ENCODE results near the gene RDX. TPM values are rescaled to one million over a fixed set of nuclear protein-coding genes. Genes with fewer than 3 reads are reported as not detected.

RDX gene
- total and polyA plus RNA-seq, 2 experiments from 2014 or later = 45.2 to 226 TPM

DNA sequence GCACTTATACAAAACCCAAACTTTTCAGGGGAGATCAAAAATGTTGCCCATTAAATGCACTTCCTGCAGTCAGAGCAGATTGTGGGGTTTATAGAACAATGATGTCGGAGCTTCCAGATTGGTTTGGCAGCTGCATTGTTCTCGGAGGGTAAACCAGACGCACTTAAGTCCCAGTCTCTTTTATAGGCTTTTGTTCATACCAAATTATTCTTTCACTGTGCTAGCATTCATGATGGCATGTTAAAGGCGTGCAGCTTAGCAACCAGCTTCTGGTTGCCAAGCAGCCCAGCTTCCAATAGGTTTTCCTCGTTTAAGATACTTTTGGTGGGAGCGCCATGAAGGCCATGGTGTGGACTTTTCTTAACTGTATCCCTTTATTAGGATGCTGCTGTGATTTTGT, 162.3 kb downstream of the RDX start:
- H3K27ac ChIP-seq (ENCODE audit: low read depth) = no peak overlapping the region
- TF ChIP-seq JUNB (IDR thresholded peaks at IDR 0.05; ENCODE audit: unreplicated experiment) (no peak), POLR2AphosphoS5 (IDR thresholded peaks at IDR 0.05; ENCODE audit: low read depth) (no peak), ZNF114 (CRISPR knock-in tag; IDR thresholded peaks at IDR 0.05) (no peak), STAT1 (IDR thresholded peaks at IDR 0.05; ENCODE audit: unreplicated experiment) (no peak), CREB1 (CRISPR knock-in tag; IDR thresholded peaks at IDR 0.05; ENCODE audit: low read depth) (no peak), NANOG (IDR thresholded peaks at IDR 0.05; ENCODE audit: borderline replicate concordance) (no peak)
- TF ChIP-seq, protein P1, sequence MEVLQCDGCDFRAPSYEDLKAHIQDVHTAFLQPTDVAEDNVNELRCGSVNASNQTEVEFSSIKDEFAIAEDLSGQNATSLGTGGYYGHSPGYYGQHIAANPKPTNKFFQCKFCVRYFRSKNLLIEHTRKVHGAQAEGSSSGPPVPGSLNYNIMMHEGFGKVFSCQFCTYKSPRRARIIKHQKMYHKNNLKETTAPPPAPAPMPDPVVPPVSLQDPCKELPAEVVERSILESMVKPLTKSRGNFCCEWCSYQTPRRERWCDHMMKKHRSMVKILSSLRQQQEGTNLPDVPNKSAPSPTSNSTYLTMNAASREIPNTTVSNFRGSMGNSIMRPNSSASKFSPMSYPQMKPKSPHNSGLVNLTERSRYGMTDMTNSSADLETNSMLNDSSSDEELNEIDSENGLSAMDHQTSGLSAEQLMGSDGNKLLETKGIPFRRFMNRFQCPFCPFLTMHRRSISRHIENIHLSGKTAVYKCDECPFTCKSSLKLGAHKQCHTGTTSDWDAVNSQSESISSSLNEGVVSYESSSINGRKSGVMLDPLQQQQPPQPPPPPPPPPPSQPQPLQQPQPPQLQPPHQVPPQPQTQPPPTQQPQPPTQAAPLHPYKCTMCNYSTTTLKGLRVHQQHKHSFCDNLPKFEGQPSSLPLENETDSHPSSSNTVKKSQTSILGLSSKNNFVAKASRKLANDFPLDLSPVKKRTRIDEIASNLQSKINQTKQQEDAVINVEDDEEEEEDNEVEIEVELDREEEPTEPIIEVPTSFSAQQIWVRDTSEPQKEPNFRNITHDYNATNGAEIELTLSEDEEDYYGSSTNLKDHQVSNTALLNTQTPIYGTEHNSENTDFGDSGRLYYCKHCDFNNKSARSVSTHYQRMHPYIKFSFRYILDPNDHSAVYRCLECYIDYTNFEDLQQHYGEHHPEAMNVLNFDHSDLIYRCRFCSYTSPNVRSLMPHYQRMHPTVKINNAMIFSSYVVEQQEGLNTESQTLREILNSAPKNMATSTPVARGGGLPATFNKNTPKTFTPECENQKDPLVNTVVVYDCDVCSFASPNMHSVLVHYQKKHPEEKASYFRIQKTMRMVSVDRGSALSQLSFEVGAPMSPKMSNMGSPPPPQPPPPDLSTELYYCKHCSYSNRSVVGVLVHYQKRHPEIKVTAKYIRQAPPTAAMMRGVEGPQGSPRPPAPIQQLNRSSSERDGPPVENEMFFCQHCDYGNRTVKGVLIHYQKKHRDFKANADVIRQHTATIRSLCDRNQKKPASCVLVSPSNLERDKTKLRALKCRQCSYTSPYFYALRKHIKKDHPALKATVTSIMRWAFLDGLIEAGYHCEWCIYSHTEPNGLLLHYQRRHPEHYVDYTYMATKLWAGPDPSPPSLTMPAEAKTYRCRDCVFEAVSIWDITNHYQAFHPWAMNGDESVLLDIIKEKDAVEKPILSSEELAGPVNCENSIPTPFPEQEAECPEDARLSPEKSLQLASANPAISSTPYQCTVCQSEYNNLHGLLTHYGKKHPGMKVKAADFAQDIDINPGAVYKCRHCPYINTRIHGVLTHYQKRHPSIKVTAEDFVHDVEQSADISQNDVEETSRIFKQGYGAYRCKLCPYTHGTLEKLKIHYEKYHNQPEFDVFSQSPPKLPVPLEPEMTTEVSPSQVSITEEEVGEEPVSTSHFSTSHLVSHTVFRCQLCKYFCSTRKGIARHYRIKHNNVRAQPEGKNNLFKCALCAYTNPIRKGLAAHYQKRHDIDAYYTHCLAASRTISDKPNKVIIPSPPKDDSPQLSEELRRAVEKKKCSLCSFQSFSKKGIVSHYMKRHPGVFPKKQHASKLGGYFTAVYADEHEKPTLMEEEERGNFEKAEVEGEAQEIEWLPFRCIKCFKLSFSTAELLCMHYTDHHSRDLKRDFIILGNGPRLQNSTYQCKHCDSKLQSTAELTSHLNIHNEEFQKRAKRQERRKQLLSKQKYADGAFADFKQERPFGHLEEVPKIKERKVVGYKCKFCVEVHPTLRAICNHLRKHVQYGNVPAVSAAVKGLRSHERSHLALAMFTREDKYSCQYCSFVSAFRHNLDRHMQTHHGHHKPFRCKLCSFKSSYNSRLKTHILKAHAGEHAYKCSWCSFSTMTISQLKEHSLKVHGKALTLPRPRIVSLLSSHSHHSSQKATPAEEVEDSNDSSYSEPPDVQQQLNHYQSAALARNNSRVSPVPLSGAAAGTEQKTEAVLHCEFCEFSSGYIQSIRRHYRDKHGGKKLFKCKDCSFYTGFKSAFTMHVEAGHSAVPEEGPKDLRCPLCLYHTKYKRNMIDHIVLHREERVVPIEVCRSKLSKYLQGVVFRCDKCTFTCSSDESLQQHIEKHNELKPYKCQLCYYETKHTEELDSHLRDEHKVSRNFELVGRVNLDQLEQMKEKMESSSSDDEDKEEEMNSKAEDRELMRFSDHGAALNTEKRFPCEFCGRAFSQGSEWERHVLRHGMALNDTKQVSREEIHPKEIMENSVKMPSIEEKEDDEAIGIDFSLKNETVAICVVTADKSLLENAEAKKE (CRISPR knock-in tag; IDR thresholded peaks at IDR 0.05) = no peak
- TF ChIP-seq, protein P2, sequence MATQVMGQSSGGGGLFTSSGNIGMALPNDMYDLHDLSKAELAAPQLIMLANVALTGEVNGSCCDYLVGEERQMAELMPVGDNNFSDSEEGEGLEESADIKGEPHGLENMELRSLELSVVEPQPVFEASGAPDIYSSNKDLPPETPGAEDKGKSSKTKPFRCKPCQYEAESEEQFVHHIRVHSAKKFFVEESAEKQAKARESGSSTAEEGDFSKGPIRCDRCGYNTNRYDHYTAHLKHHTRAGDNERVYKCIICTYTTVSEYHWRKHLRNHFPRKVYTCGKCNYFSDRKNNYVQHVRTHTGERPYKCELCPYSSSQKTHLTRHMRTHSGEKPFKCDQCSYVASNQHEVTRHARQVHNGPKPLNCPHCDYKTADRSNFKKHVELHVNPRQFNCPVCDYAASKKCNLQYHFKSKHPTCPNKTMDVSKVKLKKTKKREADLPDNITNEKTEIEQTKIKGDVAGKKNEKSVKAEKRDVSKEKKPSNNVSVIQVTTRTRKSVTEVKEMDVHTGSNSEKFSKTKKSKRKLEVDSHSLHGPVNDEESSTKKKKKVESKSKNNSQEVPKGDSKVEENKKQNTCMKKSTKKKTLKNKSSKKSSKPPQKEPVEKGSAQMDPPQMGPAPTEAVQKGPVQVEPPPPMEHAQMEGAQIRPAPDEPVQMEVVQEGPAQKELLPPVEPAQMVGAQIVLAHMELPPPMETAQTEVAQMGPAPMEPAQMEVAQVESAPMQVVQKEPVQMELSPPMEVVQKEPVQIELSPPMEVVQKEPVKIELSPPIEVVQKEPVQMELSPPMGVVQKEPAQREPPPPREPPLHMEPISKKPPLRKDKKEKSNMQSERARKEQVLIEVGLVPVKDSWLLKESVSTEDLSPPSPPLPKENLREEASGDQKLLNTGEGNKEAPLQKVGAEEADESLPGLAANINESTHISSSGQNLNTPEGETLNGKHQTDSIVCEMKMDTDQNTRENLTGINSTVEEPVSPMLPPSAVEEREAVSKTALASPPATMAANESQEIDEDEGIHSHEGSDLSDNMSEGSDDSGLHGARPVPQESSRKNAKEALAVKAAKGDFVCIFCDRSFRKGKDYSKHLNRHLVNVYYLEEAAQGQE (IDR thresholded peaks at IDR 0.05; ENCODE audit: unreplicated experiment) = no peak
- TF ChIP-seq, protein P3, sequence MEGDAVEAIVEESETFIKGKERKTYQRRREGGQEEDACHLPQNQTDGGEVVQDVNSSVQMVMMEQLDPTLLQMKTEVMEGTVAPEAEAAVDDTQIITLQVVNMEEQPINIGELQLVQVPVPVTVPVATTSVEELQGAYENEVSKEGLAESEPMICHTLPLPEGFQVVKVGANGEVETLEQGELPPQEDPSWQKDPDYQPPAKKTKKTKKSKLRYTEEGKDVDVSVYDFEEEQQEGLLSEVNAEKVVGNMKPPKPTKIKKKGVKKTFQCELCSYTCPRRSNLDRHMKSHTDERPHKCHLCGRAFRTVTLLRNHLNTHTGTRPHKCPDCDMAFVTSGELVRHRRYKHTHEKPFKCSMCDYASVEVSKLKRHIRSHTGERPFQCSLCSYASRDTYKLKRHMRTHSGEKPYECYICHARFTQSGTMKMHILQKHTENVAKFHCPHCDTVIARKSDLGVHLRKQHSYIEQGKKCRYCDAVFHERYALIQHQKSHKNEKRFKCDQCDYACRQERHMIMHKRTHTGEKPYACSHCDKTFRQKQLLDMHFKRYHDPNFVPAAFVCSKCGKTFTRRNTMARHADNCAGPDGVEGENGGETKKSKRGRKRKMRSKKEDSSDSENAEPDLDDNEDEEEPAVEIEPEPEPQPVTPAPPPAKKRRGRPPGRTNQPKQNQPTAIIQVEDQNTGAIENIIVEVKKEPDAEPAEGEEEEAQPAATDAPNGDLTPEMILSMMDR (conservative IDR thresholded peaks at IDR 0.05; ENCODE audit: low read depth in 2 of 2) = no peak
- Mint-ChIP-seq H3K4me1 (peaks cover 26% of the 10 kb centered on the region), H3K27me3 (ENCODE audit: insufficient read depth, low read depth, poor library complexity) (no peaks in the 10 kb centered on the region), H3K36me3 (ENCODE audit: low read depth) (no peaks in the 10 kb centered on the region), H3K27ac (no peak overlapping the region), H3K4me3 (no peak overlapping the region), H3K9me3 (no peaks in the 10 kb centered on the region)
- no peak overlapping the region for H3K4me3 ChIP-seq
- no peak overlapping the region for H3K4me2 ChIP-seq
- H4K20me1 ChIP-seq (replicated peaks; ENCODE audit: insufficient read depth) = no peaks in the 10 kb centered on the region; the same call in 1 of the 2 replicates
- H3K27me3 ChIP-seq (ENCODE audit: insufficient read depth) = no peaks in the 10 kb centered on the region
- peaks cover 30% of the 10 kb centered on the region for H3K4me1 ChIP-seq (ENCODE audit: insufficient read depth)
- H3K9me2 ChIP-seq (ENCODE audit: insufficient read depth) = no peaks in the 10 kb centered on the region
- no peaks in the 10 kb centered on the region for H3K79me2 ChIP-seq (replicated peaks; ENCODE audit: insufficient read depth)
- no peak overlapping the region for H2AFZ ChIP-seq
- DNase-seq (ENCODE audit: low spot score) (no peak), ATAC-seq (no peak)
- no peaks in the 10 kb centered on the region for H3K36me3 ChIP-seq (ENCODE audit: insufficient read depth)
- H3F3A ChIP-seq (replicated peaks; ENCODE audit: low read depth) = no peaks in the 10 kb centered on the region

All from GM23338 (cell line).